MM.1S (cell line): ENCODE data around the gene TMEM37.

Experiments
- EZH2 ChIP-seq: fragments of 300-600 bp; sonication (generic); optimal IDR thresholded peaks from 2 replicates; pipeline ENCODE3; 2017; ENCODE audit warnings: low read depth, mild to moderate bottlenecking, antibody characterized with exemption, low read length, mixed read lengths
- TF ChIP-seq, protein P1 (sequence below): fragments of 300-600 bp; sonication (generic); IDR thresholded peaks from 2 replicates; pipeline ENCODE4 v1.5.1; 2016; ENCODE audit warnings: antibody characterized with exemption, low read length, mixed read lengths

DNA sequence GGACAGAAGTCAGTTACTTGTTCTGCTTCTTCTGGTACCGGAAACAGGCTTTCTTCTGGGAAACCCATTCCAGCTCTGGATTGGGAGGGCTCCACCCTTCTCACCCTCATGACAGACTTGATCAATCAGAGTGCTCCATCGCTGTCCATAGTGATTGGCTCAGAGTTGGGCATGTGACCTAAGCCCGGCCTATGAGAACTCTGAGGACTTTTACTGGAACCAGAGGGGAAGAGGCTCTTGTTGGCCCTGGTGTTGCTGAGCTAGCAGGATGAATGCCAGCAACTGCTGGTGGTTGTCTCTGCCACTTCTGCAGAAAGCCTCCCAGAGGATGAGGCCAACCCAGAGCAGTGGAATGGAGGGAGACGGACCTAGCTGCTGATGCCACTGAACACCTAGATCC, 33.3 kb downstream of the TMEM37 start:
- TF ChIP-seq, protein P1, sequence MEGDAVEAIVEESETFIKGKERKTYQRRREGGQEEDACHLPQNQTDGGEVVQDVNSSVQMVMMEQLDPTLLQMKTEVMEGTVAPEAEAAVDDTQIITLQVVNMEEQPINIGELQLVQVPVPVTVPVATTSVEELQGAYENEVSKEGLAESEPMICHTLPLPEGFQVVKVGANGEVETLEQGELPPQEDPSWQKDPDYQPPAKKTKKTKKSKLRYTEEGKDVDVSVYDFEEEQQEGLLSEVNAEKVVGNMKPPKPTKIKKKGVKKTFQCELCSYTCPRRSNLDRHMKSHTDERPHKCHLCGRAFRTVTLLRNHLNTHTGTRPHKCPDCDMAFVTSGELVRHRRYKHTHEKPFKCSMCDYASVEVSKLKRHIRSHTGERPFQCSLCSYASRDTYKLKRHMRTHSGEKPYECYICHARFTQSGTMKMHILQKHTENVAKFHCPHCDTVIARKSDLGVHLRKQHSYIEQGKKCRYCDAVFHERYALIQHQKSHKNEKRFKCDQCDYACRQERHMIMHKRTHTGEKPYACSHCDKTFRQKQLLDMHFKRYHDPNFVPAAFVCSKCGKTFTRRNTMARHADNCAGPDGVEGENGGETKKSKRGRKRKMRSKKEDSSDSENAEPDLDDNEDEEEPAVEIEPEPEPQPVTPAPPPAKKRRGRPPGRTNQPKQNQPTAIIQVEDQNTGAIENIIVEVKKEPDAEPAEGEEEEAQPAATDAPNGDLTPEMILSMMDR: no peak
- no peak for TF ChIP-seq EZH2
